DMS153 treated with DMSO at 0.1 percent for 48 hours (cell line): ENCODE data around the gene MGAT4B.
"Not testable (repeated sequence)": the region's sequence is repeated elsewhere in the genome, so short reads cannot be mapped to it uniquely, and the experiment has no call there.

Experiments
- DNase-seq: peaks from one replicate; lab custom pipeline; 2025; ENCODE audit not compliant: unreplicated experiment; lab: John Stamatoyannopoulos, UW

The MGAT4B gene

GRCh38 chr5:179806250-179807048 lies at the start of gene MGAT4B:
Gene MGAT4B, minus strand, starts transcription at chr5:179806866. Its CDS starts 283 bp downstream, at chr5:179806583.
- no peak for DNase-seq

DNA sequence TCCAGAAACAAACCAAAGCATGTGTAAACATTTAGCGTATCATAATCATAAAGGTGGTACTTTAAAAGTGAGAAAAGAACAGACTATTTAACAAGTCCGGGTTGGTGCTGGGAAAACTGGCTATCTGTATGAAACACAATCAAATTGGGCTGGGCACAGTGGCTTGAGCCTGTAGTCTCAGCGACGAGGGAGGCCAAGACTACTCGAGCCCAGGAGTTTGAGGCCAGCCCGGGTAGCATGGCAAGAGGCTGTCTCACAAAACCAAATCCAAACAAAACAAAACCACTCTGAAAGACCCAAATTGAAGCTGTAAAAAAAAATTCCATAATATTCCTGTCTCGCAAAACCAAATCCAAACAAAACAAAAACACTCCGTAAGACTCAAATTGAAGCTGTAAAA lies 47.7 kb upstream of the MGAT4B start:
- DNase-seq: no peak

DNA sequence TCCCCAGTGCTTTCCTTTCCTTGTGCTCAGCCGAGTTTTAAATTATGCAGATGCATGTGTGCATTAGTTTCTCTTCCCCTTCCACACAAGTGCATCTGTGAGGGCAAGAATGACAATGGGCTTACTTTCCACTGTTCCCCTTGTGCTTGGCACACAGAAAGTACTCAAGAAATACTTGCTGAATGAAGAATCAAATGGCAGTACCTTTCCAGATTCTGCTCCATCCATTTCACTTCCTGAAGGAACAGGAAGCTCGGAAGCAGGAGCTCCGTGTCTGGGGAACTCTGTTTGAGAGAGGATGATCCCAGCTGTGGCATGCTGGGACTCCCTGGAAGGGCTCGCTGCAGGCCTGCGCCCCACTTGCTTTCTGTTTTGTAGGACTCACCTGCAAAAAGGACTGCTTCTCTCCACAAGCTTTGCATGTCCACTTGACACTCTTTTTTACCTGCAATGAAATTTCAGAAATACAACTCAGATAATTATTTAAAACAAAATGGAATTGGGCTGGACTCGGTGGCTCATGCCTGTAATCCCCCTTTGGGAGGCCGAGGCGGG lies 46.4 kb upstream of the MGAT4B start:
- DNase-seq: no peak

DNA sequence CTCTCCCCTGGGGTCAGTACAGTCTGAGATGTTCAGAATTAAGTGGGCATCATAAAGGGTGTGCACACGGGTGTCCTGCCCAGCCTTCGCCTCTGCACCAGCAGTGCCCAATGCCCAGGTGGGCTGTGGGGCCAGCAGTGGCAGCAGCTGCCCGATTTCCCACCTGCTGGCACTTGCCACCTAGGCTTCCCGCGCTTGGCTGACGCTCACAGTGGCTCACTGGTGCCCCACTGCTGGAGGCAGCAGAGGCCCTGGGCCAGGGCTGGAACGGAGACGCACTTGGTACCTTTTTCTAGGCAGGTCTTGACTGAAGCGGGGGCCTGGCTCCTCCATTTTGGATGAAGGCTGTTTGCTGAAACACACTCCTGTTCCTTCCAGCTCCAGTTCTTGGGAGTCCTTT lies 35.0 kb upstream of the MGAT4B start:
- DNase-seq: no peak

DNA sequence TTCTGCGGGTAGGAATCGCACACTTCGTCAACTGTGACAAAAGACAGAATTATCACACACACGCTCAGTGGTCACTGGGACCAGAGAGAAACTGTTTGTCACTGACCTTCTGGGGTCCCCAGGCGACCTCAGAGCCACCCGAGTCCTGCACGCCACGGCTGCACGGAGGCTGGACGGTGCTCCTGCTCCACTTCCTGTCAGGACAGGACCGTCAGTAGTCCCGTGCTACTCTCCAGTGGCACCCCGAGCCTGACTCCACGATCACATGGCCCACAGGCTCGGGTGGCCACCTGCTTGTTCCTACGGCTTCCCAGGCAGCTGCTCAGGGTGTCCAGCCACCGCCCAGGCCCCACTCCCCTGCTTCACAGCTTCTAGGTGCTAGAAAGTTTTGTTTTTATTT lies 34.1 kb upstream of the MGAT4B start:
- no peak for DNase-seq

GRCh38 chr5:179840321-179840720 lies 33.7 kb upstream of the MGAT4B start:
- no peak for DNase-seq

DNA sequence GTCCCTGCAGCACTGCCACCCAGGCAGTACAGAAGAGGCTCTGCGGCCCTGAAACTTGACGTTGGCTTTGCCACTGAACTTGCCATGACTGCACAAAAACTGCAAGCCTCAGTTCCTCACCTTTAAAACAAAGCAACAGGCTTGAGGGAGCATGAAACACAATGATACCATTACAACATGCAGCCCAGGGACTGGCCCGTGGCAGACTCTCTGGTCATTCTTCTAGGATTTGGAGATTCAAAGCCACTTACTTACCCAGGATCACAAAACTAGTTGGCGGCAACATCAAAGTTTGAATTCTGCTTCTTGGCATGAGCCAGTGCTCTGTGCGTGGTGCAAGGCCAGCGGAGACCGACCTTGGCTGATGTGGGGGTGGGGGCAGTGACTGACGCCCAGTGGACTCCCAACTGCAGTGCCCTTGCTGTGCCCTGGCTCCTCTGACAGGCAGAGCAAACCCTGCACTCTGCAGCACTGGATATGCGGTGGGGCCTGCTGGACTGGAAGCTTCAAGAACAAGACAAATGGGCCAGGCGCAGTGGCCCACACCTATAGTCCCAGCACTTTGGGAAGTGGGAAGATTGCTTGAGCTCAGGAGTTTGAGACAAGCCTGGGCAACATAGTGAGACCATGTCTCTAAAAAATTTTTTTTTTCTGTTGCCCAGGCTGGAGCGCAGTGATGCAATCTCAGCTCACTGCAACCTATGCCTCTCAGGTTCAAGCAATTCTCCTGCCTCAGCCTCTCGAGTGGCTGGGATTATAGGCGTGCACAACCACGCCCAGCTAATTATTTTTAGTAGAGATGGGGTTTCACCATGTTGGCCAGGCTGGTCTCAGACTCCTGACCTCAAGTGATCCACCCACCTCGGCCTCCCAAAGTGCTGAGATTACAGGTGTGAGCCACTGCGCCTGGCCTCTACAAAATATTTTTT lies 32.9 kb upstream of the MGAT4B start:
- no peak for DNase-seq

GRCh38 chr5:179837076-179838011 lies 30.7 kb upstream of the MGAT4B start:
- DNase-seq: no peak

GRCh38 chr5:179836225-179837019 lies 29.8 kb upstream of the MGAT4B start:
- no peak for DNase-seq

- DNase-seq: not testable (repeated sequence)
Observed at GRCh38 chr5:179834871-179835270, 28.2 kb upstream of the MGAT4B start.

DNA sequence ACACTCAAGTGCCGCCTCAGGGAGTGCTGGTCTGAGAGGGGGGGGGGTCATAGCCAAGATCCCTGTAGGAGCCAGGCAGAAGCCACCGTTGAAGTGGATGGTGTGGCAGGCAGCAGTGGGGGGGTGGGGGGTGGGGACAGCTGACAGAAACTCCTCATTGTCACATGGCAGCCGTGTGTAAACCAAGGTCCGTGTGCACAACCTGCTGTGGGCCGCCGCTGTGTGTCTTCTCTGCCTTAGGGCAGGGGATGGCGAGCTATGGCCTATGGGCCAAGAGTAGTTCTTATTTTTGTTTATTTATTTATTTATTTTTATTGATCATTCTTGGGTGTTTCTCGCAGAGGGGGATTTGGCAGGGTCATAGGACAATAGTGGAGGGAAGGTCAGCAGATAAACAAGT lies 27.5 kb upstream of the MGAT4B start:
- DNase-seq: no peak

DNA sequence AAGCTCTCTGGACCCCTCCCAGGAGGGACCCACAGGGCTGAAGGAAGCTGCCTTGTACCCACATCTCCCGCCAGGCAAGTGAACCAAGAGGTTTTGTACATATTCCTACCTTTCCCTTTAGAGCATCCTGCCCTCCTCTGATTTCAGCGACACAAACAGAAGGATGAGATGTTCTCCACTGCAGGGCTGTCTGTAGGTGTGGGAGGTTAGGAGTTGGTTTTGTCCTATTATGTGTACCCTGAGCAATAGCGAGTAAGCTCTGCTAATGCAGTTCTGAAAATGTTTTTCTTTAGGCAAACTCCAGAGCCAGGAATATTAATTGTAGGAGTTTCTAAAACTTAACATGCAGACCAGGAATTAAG lies 27.0 kb upstream of the MGAT4B start:
- DNase-seq: no peak

- DNase-seq: no peak
Observed at GRCh38 chr5:179833056-179833708, 26.5 kb upstream of the MGAT4B start.

DNA sequence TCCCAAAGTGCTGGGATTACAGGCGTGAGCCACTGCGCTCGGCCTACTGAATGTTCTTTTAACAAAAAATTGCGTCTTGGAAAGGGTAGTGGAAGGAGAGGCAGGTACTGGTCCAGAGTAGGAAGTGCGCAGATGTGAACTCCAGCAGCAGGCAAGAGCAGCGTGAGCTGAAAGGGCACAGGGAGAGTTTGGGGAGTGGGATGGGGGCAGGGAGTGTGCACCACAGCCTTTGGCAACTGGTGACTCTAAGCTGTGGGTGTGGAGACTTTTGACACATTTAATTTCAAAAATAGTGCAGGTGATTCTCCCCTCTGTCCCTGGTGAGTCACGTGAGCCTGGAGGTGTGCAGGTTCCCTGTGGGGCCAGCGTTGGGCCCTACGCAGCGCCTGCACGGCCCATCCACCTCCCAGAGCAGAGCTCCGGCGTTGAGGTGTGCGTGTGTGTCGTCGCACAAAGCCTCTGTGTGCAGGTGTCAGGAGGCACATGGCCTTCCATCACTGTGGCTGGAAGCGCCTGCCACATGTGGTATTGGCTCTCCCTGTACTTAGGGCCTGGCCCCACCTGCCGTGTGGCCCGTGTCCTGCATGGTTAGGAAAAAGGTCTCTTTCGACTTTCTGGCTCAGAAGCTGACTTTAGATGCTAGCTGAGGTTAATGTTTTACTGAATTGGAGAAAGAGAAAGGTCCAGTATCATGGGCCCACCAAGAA lies 25.5 kb upstream of the MGAT4B start:
- DNase-seq: no peak

- no peak for DNase-seq
Observed at GRCh38 chr5:179830818-179831468, 24.3 kb upstream of the MGAT4B start.

- no peak for DNase-seq
Observed at GRCh38 chr5:179829732-179830435, 23.2 kb upstream of the MGAT4B start.

- DNase-seq: no peak
Observed at GRCh38 chr5:179828756-179829421, 22.2 kb upstream of the MGAT4B start.
